Naive B cell (primary cell): ENCODE data around the gene AKAP10. TPM values are rescaled to one million over a fixed set of nuclear protein-coding genes. Genes with fewer than 3 reads are reported as not detected.
"Not testable (repeated sequence)": the region's sequence is repeated elsewhere in the genome, so short reads cannot be mapped to it uniquely, and the experiment has no call there.

ENCODE experiments used
- ATAC-seq, 2 donors: fragments of 150-1000 bp; cut with Tn5 transposase; 2 replicates each; pipeline ENCODE4 v1.10.0; 2021; ENCODE audit warnings: low read depth in 2 of 2, mild to moderate bottlenecking in 2 of 2, moderate library complexity in 2 of 2
- DNase-seq: peaks from one replicate; pipeline ENCODE4 v3.0.0; 2022
- H3K27ac Mint-ChIP-seq, 6 donors: one replicate each; pipeline ENCODE4 v1.8.0; 2020 to 2022; ENCODE audit warnings: mild to moderate bottlenecking in 6 of 6, mixed read lengths in 6 of 6, moderate library complexity in 5 of 6, inconsistent platforms in 2 of 6
- H3K27me3 Mint-ChIP-seq, 3 donors: one replicate each; pipeline ENCODE4 v1.8.0; 2021 to 2022; ENCODE audit warnings: mixed read lengths in 3 of 3, mild to moderate bottlenecking in 1 of 3
- H3K36me3 Mint-ChIP-seq, 2 donors: one replicate each; pipeline ENCODE4 v1.8.0; 2020 to 2022; ENCODE audit warnings: mixed read lengths in 2 of 2, inconsistent platforms in 1 of 2, mild to moderate bottlenecking in 1 of 2
- H3K4me1 Mint-ChIP-seq, 3 donors: one replicate each; pipeline ENCODE4 v1.8.0; 2020 to 2022; ENCODE audit warnings: mixed read lengths in 3 of 3, inconsistent platforms in 1 of 3, mild to moderate bottlenecking in 1 of 3, moderate library complexity in 1 of 3
- H3K4me3 Mint-ChIP-seq, 8 donors: one replicate each; pipeline ENCODE4 v1.8.0; 2020 to 2022; ENCODE audit warnings: mild to moderate bottlenecking in 8 of 8, mixed read lengths in 8 of 8, moderate library complexity in 8 of 8, inconsistent platforms in 2 of 8
- H3K9me3 Mint-ChIP-seq, 7 donors: one replicate each; pipeline ENCODE4 v1.8.0; 2020 to 2022; ENCODE audit warnings: mixed read lengths in 7 of 7, mild to moderate bottlenecking in 5 of 7, inconsistent platforms in 2 of 7, moderate library complexity in 1 of 7
- polyA plus RNA-seq, 6 donors: library from polyadenylated mRNA; unstranded; fragments of 300-500 nt; fragmentation: Illumina TruSeq; gene quantifications; one replicate each; pipeline ENCODE4 v1.2.3, GENCODE V29; 2021; ENCODE audit warnings: low read depth in 6 of 6

The AKAP10 gene
- polyA plus RNA-seq, 6 donors from 2014 or later, result 17.5 to 46.4 (median 22.5) TPM

- DNase-seq (peak; percentile 14), ATAC-seq (peak; percentile 62 to 67)
- Mint-ChIP-seq H3K36me3 (no peaks in the 10 kb centered on the region), H3K4me1 (peaks cover 0 to 5% (median 5%) of the 10 kb centered on the region in 3 donors), H3K9me3 (peaks cover 0 to 2% (median 0%) of the 10 kb centered on the region in 7 donors), H3K4me3 (peak overlapping the region; percentile 63 to 87 (median 78)), H3K27ac (peak overlapping the region in 1 of 6 donors; percentile 29), H3K27me3 (no peaks in the 10 kb centered on the region)
These were observed 110.6 kb downstream of the AKAP10 start for GRCh38 chr17:19867079-19867328.

GRCh38 chr17:19865021-19865420 is 112.6 kb downstream of the AKAP10 start:
- no peak for DNase-seq
- H3K4me1 Mint-ChIP-seq, result peaks cover 0 to 5% (median 5%) of the 10 kb centered on the region in 3 donors
- peak overlapping the region in 3 of 8 donors; percentile 25 to 72 (median 36) for H3K4me3 Mint-ChIP-seq
- H3K27me3 Mint-ChIP-seq, result no peaks in the 10 kb centered on the region
- peaks cover 0 to 2% (median 0%) of the 10 kb centered on the region in 7 donors for H3K9me3 Mint-ChIP-seq
- no peak for ATAC-seq
- H3K27ac Mint-ChIP-seq, result no peak overlapping the region
- no peaks in the 10 kb centered on the region for H3K36me3 Mint-ChIP-seq

- not testable (repeated sequence) for H3K27ac Mint-ChIP-seq
These were observed 116.9 kb downstream of the AKAP10 start for GRCh38 chr17:19860647-19861177.

GRCh38 chr17:19857640-19858039 is 120.0 kb downstream of the AKAP10 start:
- Mint-ChIP-seq H3K4me3 (no peak overlapping the region), H3K4me1 (no peaks in the 10 kb centered on the region), H3K36me3 (no peaks in the 10 kb centered on the region), H3K9me3 (no peaks in the 10 kb centered on the region), H3K27ac (peak overlapping the region in 1 of 6 donors; percentile 1), H3K27me3 (no peaks in the 10 kb centered on the region)
- no peak for DNase-seq
- ATAC-seq, result no peak

More at GRCh38 chr17:19860647-19861177, 116.9 kb downstream of the AKAP10 start:
- H3K4me1 Mint-ChIP-seq, H3K27me3 Mint-ChIP-seq, H3K4me3 Mint-ChIP-seq, H3K36me3 Mint-ChIP-seq, ATAC-seq, H3K9me3 Mint-ChIP-seq, DNase-seq: not testable (repeated sequence)

Other genes starting within 250 kb of the AKAP10 start
- under 1 TPM in 1 of 6 donors, not detected in 5; 0.19 TPM for gene ALDH3A1, start 229.5 kb downstream of the AKAP10 start, polyA plus RNA-seq
- 1 to 10 TPM in 3 of 6 donors, under 1 TPM in 2, not detected in 1; 0.04 to 1.5 (median 1.1) TPM for gene ULK2, start 109.9 kb downstream of the AKAP10 start, polyA plus RNA-seq
- 1 to 10 TPM; 2.6 to 5.9 (median 4.1) TPM for gene SPECC1, start 31.5 kb upstream of the AKAP10 start, polyA plus RNA-seq